IPS-20b (cell line): ENCODE measurements around the gene CDK4.
"Not testable (repeated sequence)": the region's sequence is repeated elsewhere in the genome, so short reads cannot be mapped to it uniquely, and the experiment has no call there.

Experiments
- H3K27ac ChIP-seq: one replicate; pipeline ENCODE4 v1.5.1; 2013; ENCODE audit warnings: low read length
- H3K27me3 ChIP-seq: 2 replicates; pipeline ENCODE4 v1.6.1; 2013; ENCODE audit warnings: mild to moderate bottlenecking, low read length, inconsistent platforms; ENCODE audit not compliant: insufficient read depth
- H3K36me3 ChIP-seq: 2 replicates; pipeline ENCODE4 v1.6.1; 2013; ENCODE audit warnings: low read depth, mild to moderate bottlenecking, inconsistent platforms, low read length, moderate library complexity; ENCODE audit not compliant: insufficient read depth
- H3K4me1 ChIP-seq: 2 replicates; pipeline ENCODE4 v1.6.1; 2013; ENCODE audit warnings: mild to moderate bottlenecking, control low read depth, inconsistent platforms, low read length, moderate library complexity; ENCODE audit not compliant: insufficient read depth
- H3K4me3 ChIP-seq: 2 replicates; pipeline ENCODE4 v1.5.1; 2013; ENCODE audit warnings: mild to moderate bottlenecking, low read length, inconsistent platforms
- H3K9ac ChIP-seq: 2 replicates; pipeline ENCODE4 v1.6.1; 2013; ENCODE audit warnings: low read depth, mild to moderate bottlenecking, inconsistent platforms, low read length, moderate library complexity
- H3K9me3 ChIP-seq: 2 replicates; pipeline ENCODE4 v1.6.1; 2013; ENCODE audit warnings: mild to moderate bottlenecking, low read depth, low read length, inconsistent platforms; ENCODE audit not compliant: insufficient read depth

The CDK4 gene

GRCh38 chr12:57781244-57781643 lies 29.1 kb upstream of the CDK4 start:
- no peak overlapping the region for H3K27ac ChIP-seq
- H3K9ac ChIP-seq, result no peak overlapping the region
- H3K4me3 ChIP-seq, result no peak overlapping the region
- no peaks in the 10 kb centered on the region for H3K4me1 ChIP-seq
- H3K27me3 ChIP-seq, result no peaks in the 10 kb centered on the region
- no peaks in the 10 kb centered on the region for H3K9me3 ChIP-seq
- peaks cover 21% of the 10 kb centered on the region for H3K36me3 ChIP-seq

GRCh38 chr12:57780284-57780897 lies 28.3 kb upstream of the CDK4 start:
- no peaks in the 10 kb centered on the region for H3K27me3 ChIP-seq
- no peaks in the 10 kb centered on the region for H3K4me1 ChIP-seq
- peaks cover 12% of the 10 kb centered on the region; the same call in 1 of the 2 replicates for H3K36me3 ChIP-seq
- H3K27ac ChIP-seq, result no peak overlapping the region
- no peak overlapping the region for H3K4me3 ChIP-seq
- H3K9ac ChIP-seq, result no peak overlapping the region
- H3K9me3 ChIP-seq, result no peaks in the 10 kb centered on the region

GRCh38 chr12:57779736-57780135 lies 27.6 kb upstream of the CDK4 start:
- H3K36me3 ChIP-seq, result peaks cover 8% of the 10 kb centered on the region; the same call in 1 of the 2 replicates

GRCh38 chr12:57777911-57778310 lies 25.8 kb upstream of the CDK4 start:
- Histone ChIP-seq H3K9me3 (no peaks in the 10 kb centered on the region), H3K27ac (no peak overlapping the region), H3K4me1 (no peaks in the 10 kb centered on the region), H3K4me3 (no peak overlapping the region), H3K27me3 (peaks cover 8% of the 10 kb centered on the region; the same call in 1 of the 2 replicates), H3K36me3 (no peaks in the 10 kb centered on the region), H3K9ac (no peak overlapping the region)

More at GRCh38 chr12:57779736-57780135, 27.6 kb upstream of the CDK4 start:
- H3K9ac ChIP-seq, result no peak overlapping the region
- H3K4me3 ChIP-seq, result no peak overlapping the region
- H3K27me3 ChIP-seq, result no peaks in the 10 kb centered on the region
- no peaks in the 10 kb centered on the region for H3K9me3 ChIP-seq
- H3K27ac ChIP-seq, result no peak overlapping the region
- no peaks in the 10 kb centered on the region for H3K4me1 ChIP-seq

- Histone ChIP-seq H3K9me3 (no peaks in the 10 kb centered on the region), H3K9ac (no peak overlapping the region), H3K27me3 (peaks cover 10% of the 10 kb centered on the region; the same call in 1 of the 2 replicates), H3K4me1 (no peaks in the 10 kb centered on the region), H3K36me3 (no peaks in the 10 kb centered on the region), H3K4me3 (no peak overlapping the region), H3K27ac (no peak overlapping the region)
Observed at GRCh38 chr12:57777367-57777766, 25.3 kb upstream of the CDK4 start.

- H3K4me1 ChIP-seq, result no peaks in the 10 kb centered on the region
- no peak overlapping the region for H3K4me3 ChIP-seq
- no peak overlapping the region for H3K27ac ChIP-seq
- peaks cover 10% of the 10 kb centered on the region; the same call in 1 of the 2 replicates for H3K27me3 ChIP-seq
- no peaks in the 10 kb centered on the region for H3K9me3 ChIP-seq
- no peaks in the 10 kb centered on the region for H3K36me3 ChIP-seq
- no peak overlapping the region for H3K9ac ChIP-seq
Observed at GRCh38 chr12:57776247-57776587, 24.1 kb upstream of the CDK4 start.

- no peak overlapping the region for H3K9ac ChIP-seq
- H3K4me1 ChIP-seq, result no peaks in the 10 kb centered on the region
- peaks cover 4% of the 10 kb centered on the region; the same call in 1 of the 2 replicates for H3K36me3 ChIP-seq
Observed at GRCh38 chr12:57775563-57776246, 23.6 kb upstream of the CDK4 start.

GRCh38 chr12:57775044-57775443 lies 22.9 kb upstream of the CDK4 start:
- H3K27ac ChIP-seq, result no peak overlapping the region
- H3K9ac ChIP-seq, result no peak overlapping the region
- no peak overlapping the region for H3K4me3 ChIP-seq
- peaks cover 10% of the 10 kb centered on the region for H3K36me3 ChIP-seq
- peaks cover 10% of the 10 kb centered on the region; the same call in 1 of the 2 replicates for H3K27me3 ChIP-seq
- no peaks in the 10 kb centered on the region for H3K9me3 ChIP-seq
- H3K4me1 ChIP-seq, result no peaks in the 10 kb centered on the region

More at GRCh38 chr12:57775563-57776246, 23.6 kb upstream of the CDK4 start:
- peaks cover 10% of the 10 kb centered on the region; the same call in 1 of the 2 replicates for H3K27me3 ChIP-seq
- no peak overlapping the region for H3K4me3 ChIP-seq
- H3K9me3 ChIP-seq, result no peaks in the 10 kb centered on the region
- H3K27ac ChIP-seq, result no peak overlapping the region

GRCh38 chr12:57774634-57775033 lies 22.5 kb upstream of the CDK4 start:
- H3K36me3 ChIP-seq, result peaks cover 14% of the 10 kb centered on the region
- H3K9ac ChIP-seq, H3K27ac ChIP-seq, H3K27me3 ChIP-seq, H3K4me3 ChIP-seq, H3K4me1 ChIP-seq, H3K9me3 ChIP-seq: not testable (repeated sequence)

- Histone ChIP-seq H3K4me1 (no peaks in the 10 kb centered on the region; the same call in 1 of the 2 replicates), H3K27ac (peak within 1 kb of the TSS; percentile 70), H3K27me3 (peaks cover 13% of the 10 kb centered on the region), H3K36me3 (peaks cover 34% of the 10 kb centered on the region), H3K4me3 (peak within 1 kb of the TSS; percentile 99), H3K9me3 (no peaks in the 10 kb centered on the region), H3K9ac (peak within 1 kb of the TSS; percentile 99)
Observed at GRCh38 chr12:57772429-57773322, 20.6 kb upstream of the CDK4 start, which contains the start of gene EEF1AKMT3. TSS of gene EEF1AKMT3 (plus strand) at chr12:57772614. CDS start at chr12:57772725, 111 bp downstream.

- H3K27ac ChIP-seq, result peak within 1 kb of the TSS; percentile 70
- H3K4me3 ChIP-seq, result peak within 1 kb of the TSS; percentile 99
- H3K9ac ChIP-seq, result peak within 1 kb of the TSS; percentile 99
- peaks cover 21% of the 10 kb centered on the region for H3K27me3 ChIP-seq
- no peaks in the 10 kb centered on the region for H3K9me3 ChIP-seq
- H3K36me3 ChIP-seq, result peaks cover 34% of the 10 kb centered on the region
- H3K4me1 ChIP-seq, result peaks cover 4% of the 10 kb centered on the region; the same call in 1 of the 2 replicates
Observed at GRCh38 chr12:57771873-57772428, 19.8 kb upstream of the CDK4 start, which contains the start of gene METTL1. TSS of gene METTL1 (minus strand) at chr12:57772105. CDS start at chr12:57772083, 22 bp downstream.
